Non-pigmented ciliary epithelial cell (primary cell): Measurements from ENCODE around the gene MZF1.

ENCODE experiments used
- DNase-seq: peaks from one replicate; pipeline ENCODE4 v3.0.0-alpha.2; 2010; ENCODE audit warnings: low read depth

MZF1 gene

GRCh38 chr19:58513213-58513693 is 59.9 kb downstream of the MZF1 start:
- no peak for DNase-seq
